A549 (cell line): ENCODE results near the gene INSM2.

Experiments
- HOXB5 ChIP-seq: fragments of 250-450 bp; sonication (Bioruptor Pico); IDR thresholded peaks from 2 replicates; pipeline ENCODE4 v1.5.0; 2020; ENCODE audit warnings: mild to moderate bottlenecking, moderate library complexity
- NFE2L2 ChIP-seq: fragments of 150-350 bp; conservative IDR thresholded peaks from 2 replicates; pipeline ENCODE4 v1.6.1; 2014; ENCODE audit warnings: low read length
- TF ChIP-seq, protein P1 (sequence below): fragments of >200 bp; sonication (Bioruptor Twin); formaldehyde crosslinking; IDR thresholded peaks from 3 replicates; pipeline ENCODE4 v1.5.1; 2016

DNA sequence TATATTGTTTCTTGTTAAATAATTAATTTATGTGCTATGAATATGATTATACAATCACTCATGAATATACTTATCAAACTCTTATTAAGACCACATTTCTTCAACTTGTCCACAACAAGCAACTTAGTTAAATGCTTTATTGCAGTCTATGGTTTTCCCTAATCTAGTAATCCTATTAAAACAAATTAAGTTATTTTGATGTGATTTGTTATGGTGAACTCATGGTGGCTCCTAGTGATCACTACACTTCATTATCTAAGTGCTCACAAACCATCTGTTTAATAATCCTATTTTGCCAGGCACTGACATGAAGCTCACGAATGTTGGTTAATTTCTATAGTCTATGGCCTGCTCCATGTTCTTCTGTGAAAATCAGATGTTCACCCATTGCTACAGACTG is 42.9 kb downstream of the INSM2 start:
- TF ChIP-seq, protein P1, sequence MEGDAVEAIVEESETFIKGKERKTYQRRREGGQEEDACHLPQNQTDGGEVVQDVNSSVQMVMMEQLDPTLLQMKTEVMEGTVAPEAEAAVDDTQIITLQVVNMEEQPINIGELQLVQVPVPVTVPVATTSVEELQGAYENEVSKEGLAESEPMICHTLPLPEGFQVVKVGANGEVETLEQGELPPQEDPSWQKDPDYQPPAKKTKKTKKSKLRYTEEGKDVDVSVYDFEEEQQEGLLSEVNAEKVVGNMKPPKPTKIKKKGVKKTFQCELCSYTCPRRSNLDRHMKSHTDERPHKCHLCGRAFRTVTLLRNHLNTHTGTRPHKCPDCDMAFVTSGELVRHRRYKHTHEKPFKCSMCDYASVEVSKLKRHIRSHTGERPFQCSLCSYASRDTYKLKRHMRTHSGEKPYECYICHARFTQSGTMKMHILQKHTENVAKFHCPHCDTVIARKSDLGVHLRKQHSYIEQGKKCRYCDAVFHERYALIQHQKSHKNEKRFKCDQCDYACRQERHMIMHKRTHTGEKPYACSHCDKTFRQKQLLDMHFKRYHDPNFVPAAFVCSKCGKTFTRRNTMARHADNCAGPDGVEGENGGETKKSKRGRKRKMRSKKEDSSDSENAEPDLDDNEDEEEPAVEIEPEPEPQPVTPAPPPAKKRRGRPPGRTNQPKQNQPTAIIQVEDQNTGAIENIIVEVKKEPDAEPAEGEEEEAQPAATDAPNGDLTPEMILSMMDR: no peak
- TF ChIP-seq HOXB5 (CRISPR knock-in tag) (no peak), NFE2L2 (no peak)
